Neural progenitor cell (in vitro differentiated cells): ENCODE measurements around the gene RPS18. TPM values are rescaled to one million over a fixed set of nuclear protein-coding genes. Genes with fewer than 3 reads are reported as not detected.

ENCODE experiments used
- DNase-seq: peaks from one replicate; pipeline ENCODE4 v3.0.0-alpha.2; 2016; ENCODE audit warnings: low spot score
- H2AFZ ChIP-seq: fragments of 200-600 bp; sonication (generic); replicated peaks from 2 replicates; pipeline ENCODE4 v1.6.1; 2016; ENCODE audit warnings: antibody characterized with exemption
- H3F3A ChIP-seq: fragments of 200-600 bp; sonication (generic); 2 replicates; pipeline ENCODE4 v1.6.1; 2016; ENCODE audit warnings: antibody characterized with exemption, low read depth
- H3K27ac ChIP-seq: fragments of 200-600 bp; sonication (generic); 2 replicates; pipeline ENCODE4 v1.5.1; 2016; ENCODE audit warnings: mild to moderate bottlenecking
- H3K27me3 ChIP-seq: fragments of 200-600 bp; sonication (generic); 2 replicates; pipeline ENCODE4 v1.6.1; 2016; ENCODE audit warnings: mild to moderate bottlenecking, moderate library complexity
- H3K36me3 ChIP-seq: fragments of 200-600 bp; sonication (generic); 2 replicates; pipeline ENCODE4 v1.5.1; 2016
- H3K4me1 ChIP-seq: fragments of 200-600 bp; sonication (generic); 2 replicates; pipeline ENCODE4 v1.6.1; 2016; ENCODE audit warnings: mixed run types
- H3K4me2 ChIP-seq: fragments of 200-600 bp; sonication (generic); 2 replicates; pipeline ENCODE4 v1.6.1; 2016
- H3K4me3 ChIP-seq: fragments of 200-600 bp; sonication (generic); 2 replicates; pipeline ENCODE4 v1.5.1; 2016
- H3K79me2 ChIP-seq: fragments of 200-600 bp; sonication (generic); 2 replicates; pipeline ENCODE4 v1.6.1; 2016; ENCODE audit warnings: low read depth
- H3K9ac ChIP-seq: fragments of 200-600 bp; sonication (generic); 2 replicates; pipeline ENCODE4 v1.6.1; 2016
- H3K9me3 ChIP-seq: fragments of 200-600 bp; sonication (generic); 2 replicates; pipeline ENCODE4 v1.5.1; 2016; ENCODE audit warnings: low read depth
- H4K20me1 ChIP-seq: fragments of 200-600 bp; sonication (generic); 2 replicates; pipeline ENCODE4 v1.6.1; 2016; ENCODE audit warnings: low read depth
- H3K27ac Mint-ChIP-seq: 3 replicates; pipeline ENCODE4 v1.8.0; 2021; ENCODE audit warnings: mixed read lengths
- H3K27me3 Mint-ChIP-seq: 2 replicates; pipeline ENCODE4 v1.8.0; 2022; ENCODE audit warnings: low read depth, mild to moderate bottlenecking, inconsistent platforms, moderate library complexity, mixed read lengths; ENCODE audit not compliant: insufficient read depth
- H3K36me3 Mint-ChIP-seq: 3 replicates; pipeline ENCODE4 v1.8.0; 2021; ENCODE audit warnings: mixed read lengths
- H3K4me1 Mint-ChIP-seq: 3 replicates; pipeline ENCODE4 v1.8.0; 2021; ENCODE audit warnings: mixed read lengths
- H3K4me3 Mint-ChIP-seq: 3 replicates; pipeline ENCODE4 v1.8.0; 2021; ENCODE audit warnings: mild to moderate bottlenecking, moderate library complexity, mixed read lengths
- H3K9me3 Mint-ChIP-seq: 3 replicates; pipeline ENCODE4 v1.8.0; 2020; ENCODE audit warnings: mixed read lengths
- CTCF ChIP-seq: fragments of 200-600 bp; sonication (generic); IDR thresholded peaks from 2 replicates; pipeline ENCODE4 v1.5.1; 2017; ENCODE audit warnings: antibody characterized with exemption, mild to moderate bottlenecking
- EZH2 ChIP-seq: fragments of 200-600 bp; sonication (generic); IDR thresholded peaks from 2 replicates; pipeline ENCODE4 v1.6.1; 2017; ENCODE audit warnings: antibody characterized with exemption, mild to moderate bottlenecking, moderate library complexity
- EZH2phosphoT487 ChIP-seq: fragments of 200-600 bp; sonication (generic); IDR thresholded peaks from 2 replicates; pipeline ENCODE4 v1.6.1; 2017; ENCODE audit warnings: antibody characterized with exemption
- total RNA-seq: library from RNA; depleted of rRNA; stranded (reverse); fragments of >200 nt; gene quantifications from 2 replicates; pipeline ENCODE4 v1.2.3, GENCODE V29; 2015; ENCODE audit warnings: low replicate concordance

Gene RPS18
- total RNA-seq, 1 donor from 2014 or later: 4,663 TPM

- Mint-ChIP-seq H3K9me3 (no peaks in the 10 kb centered on the region), H3K27me3 (peaks cover 12% of the 10 kb centered on the region), H3K4me3 (peak overlapping the region; percentile 95), H3K36me3 (peaks cover 10% of the 10 kb centered on the region), H3K4me1 (peaks cover 43% of the 10 kb centered on the region), H3K27ac (peak overlapping the region; percentile 94)
- peak overlapping the region; percentile 99 for H3K4me2 ChIP-seq
- peaks cover 18% of the 10 kb centered on the region for H3K4me1 ChIP-seq
- H3F3A ChIP-seq: peaks cover 49% of the 10 kb centered on the region
- peak overlapping the region; percentile 54 for H3K4me3 ChIP-seq
- H4K20me1 ChIP-seq: peaks cover 27% of the 10 kb centered on the region
- H2AFZ ChIP-seq: peak overlapping the region; percentile 53
- peaks cover 4% of the 10 kb centered on the region for H3K79me2 ChIP-seq
- no peak overlapping the region for H3K27ac ChIP-seq
- DNase-seq: peak; percentile 72
- peaks cover 25% of the 10 kb centered on the region for H3K27me3 ChIP-seq
- TF ChIP-seq EZH2: peak; percentile 44
- no peak for TF ChIP-seq CTCF
- TF ChIP-seq EZH2phosphoT487: no peak
- H3K9me3 ChIP-seq: no peaks in the 10 kb centered on the region
- H3K9ac ChIP-seq: peak overlapping the region; percentile 0
- no peaks in the 10 kb centered on the region for H3K36me3 ChIP-seq
Measured at GRCh38 chr6:33313105-33313708, 41.3 kb downstream of the RPS18 start.

GRCh38 chr6:33313709-33314514 is 42.0 kb downstream of the RPS18 start, which contains the start of gene TAPBP:
Gene TAPBP, minus strand, starts transcription at chr6:33314078. Its CDS starts 37 bp downstream, at chr6:33314041.
- Histone ChIP-seq H3F3A (peaks cover 56% of the 10 kb centered on the region), H3K27ac (no peak within 1 kb of the TSS), H3K36me3 (no peaks in the 10 kb centered on the region), H3K27me3 (peaks cover 25% of the 10 kb centered on the region), H3K79me2 (peaks cover 4% of the 10 kb centered on the region), H4K20me1 (peaks cover 27% of the 10 kb centered on the region), H2AFZ (peak within 1 kb of the TSS; percentile 53), H3K4me2 (peak within 1 kb of the TSS; percentile 99), H3K4me3 (peak within 1 kb of the TSS; percentile 54), H3K9me3 (no peaks in the 10 kb centered on the region), H3K9ac (peak within 1 kb of the TSS; percentile 0), H3K4me1 (peaks cover 24% of the 10 kb centered on the region)
- Mint-ChIP-seq H3K27me3 (peaks cover 16% of the 10 kb centered on the region), H3K4me1 (peaks cover 50% of the 10 kb centered on the region), H3K9me3 (no peaks in the 10 kb centered on the region), H3K36me3 (peaks cover 10% of the 10 kb centered on the region), H3K27ac (peak within 1 kb of the TSS; percentile 94), H3K4me3 (peak within 1 kb of the TSS; percentile 95)
- peak; percentile 50 for DNase-seq
- no peak for TF ChIP-seq EZH2

- peaks cover 55% of the 10 kb centered on the region for H3K4me1 Mint-ChIP-seq
- peaks cover 27% of the 10 kb centered on the region for H4K20me1 ChIP-seq
- no peak overlapping the region for H3K27ac ChIP-seq
- peaks cover 16% of the 10 kb centered on the region for H3K27me3 Mint-ChIP-seq
- H3K4me2 ChIP-seq: peak overlapping the region; percentile 99
- peaks cover 9% of the 10 kb centered on the region for H3K79me2 ChIP-seq
- no peak for TF ChIP-seq EZH2phosphoT487
- peak overlapping the region; percentile 54 for H3K4me3 ChIP-seq
- H3K4me3 Mint-ChIP-seq: peak overlapping the region; percentile 95
- peak; percentile 62 for DNase-seq
- no peaks in the 10 kb centered on the region for H3K9me3 Mint-ChIP-seq
- H3F3A ChIP-seq: peaks cover 62% of the 10 kb centered on the region
- H3K27me3 ChIP-seq: peaks cover 25% of the 10 kb centered on the region
- H3K36me3 ChIP-seq: no peaks in the 10 kb centered on the region
- peaks cover 26% of the 10 kb centered on the region for H3K4me1 ChIP-seq
- no peaks in the 10 kb centered on the region for H3K9me3 ChIP-seq
- peaks cover 15% of the 10 kb centered on the region for H3K36me3 Mint-ChIP-seq
- no peak overlapping the region for H3K9ac ChIP-seq
- H3K27ac Mint-ChIP-seq: peak overlapping the region; percentile 46
- H2AFZ ChIP-seq: no peak overlapping the region
Measured at GRCh38 chr6:33314515-33314942, 42.7 kb downstream of the RPS18 start.

- peaks cover 26% of the 10 kb centered on the region for H3K4me1 ChIP-seq
- TF ChIP-seq EZH2phosphoT487: no peak
- TF ChIP-seq EZH2: no peak
- TF ChIP-seq CTCF: no peak
- no peaks in the 10 kb centered on the region for H3K36me3 ChIP-seq
- H2AFZ ChIP-seq: no peak overlapping the region
- peaks cover 27% of the 10 kb centered on the region for H4K20me1 ChIP-seq
- DNase-seq: peak; percentile 43
- no peaks in the 10 kb centered on the region for H3K9me3 ChIP-seq
- Mint-ChIP-seq H3K9me3 (no peaks in the 10 kb centered on the region), H3K36me3 (peaks cover 18% of the 10 kb centered on the region), H3K27ac (peak overlapping the region; percentile 46), H3K4me3 (peak overlapping the region; percentile 95), H3K27me3 (peaks cover 16% of the 10 kb centered on the region), H3K4me1 (peaks cover 60% of the 10 kb centered on the region)
- H3K27me3 ChIP-seq: peaks cover 25% of the 10 kb centered on the region
- H3K4me3 ChIP-seq: peak overlapping the region; percentile 54
- peaks cover 16% of the 10 kb centered on the region for H3K79me2 ChIP-seq
- H3K4me2 ChIP-seq: peak overlapping the region; percentile 99
- peaks cover 68% of the 10 kb centered on the region for H3F3A ChIP-seq
- H3K27ac ChIP-seq: no peak overlapping the region
- no peak overlapping the region for H3K9ac ChIP-seq
Measured at GRCh38 chr6:33314943-33315792, 43.3 kb downstream of the RPS18 start.
